A673 (cell line): ENCODE data around the gene ZNF221. TPM values are rescaled to one million over a fixed set of nuclear protein-coding genes. Genes with fewer than 3 reads are reported as not detected.

Experiments used
- BruUV-seq: library from RNA; stranded (reverse); fragments of 400-500 nt; replicated peaks from 2 replicates; lab custom pipeline; 2021; lab: Mats Ljungman, UMichigan
- CTCF ChIA-PET: fragments of 300-600 bp; sonication (Branson Sonifier 250); formaldehyde crosslinking; loops from one replicate; lab custom pipeline; 2022; ENCODE audit warnings: antibody characterized with exemption; lab: Charles Lee
- POLR2A ChIA-PET: fragments of 300-600 bp; sonication (Branson Sonifier 250); formaldehyde crosslinking; loops from one replicate; lab custom pipeline; 2022; ENCODE audit warnings: antibody characterized with exemption; ENCODE audit not compliant: low non-redundant PET; lab: Charles Lee
- DNase-seq: peaks from one replicate; pipeline ENCODE4 v3.0.0-alpha.2; 2015; ENCODE audit warnings: low spot score
- H3K27ac ChIP-seq: fragments of 200-600 bp; sonication (generic); 2 replicates; pipeline ENCODE4 v1.5.1; 2016; ENCODE audit warnings: mixed run types, low read depth, mild to moderate bottlenecking, mixed read lengths, antibody characterized with exemption, low read length; ENCODE audit not compliant: poor library complexity, severe bottlenecking
- H3K27me3 ChIP-seq: fragments of 200-600 bp; sonication (generic); replicated peaks from 2 replicates; pipeline ENCODE4 v1.6.1; 2017; ENCODE audit warnings: mixed run types, low read depth, mild to moderate bottlenecking, mixed read lengths, antibody characterized with exemption, low read length; ENCODE audit not compliant: insufficient read depth, poor library complexity
- H3K36me3 ChIP-seq: fragments of 200-600 bp; sonication (generic); 2 replicates; pipeline ENCODE4 v1.6.1; 2016; ENCODE audit warnings: mixed run types, mild to moderate bottlenecking, mixed read lengths, antibody characterized with exemption, low read length; ENCODE audit not compliant: insufficient read depth, poor library complexity, severe bottlenecking
- H3K4me1 ChIP-seq: fragments of 200-600 bp; sonication (generic); 2 replicates; pipeline ENCODE4 v1.6.1; 2017; ENCODE audit warnings: mixed run types, mild to moderate bottlenecking, mixed read lengths, antibody characterized with exemption, low read length; ENCODE audit not compliant: insufficient read depth, poor library complexity, severe bottlenecking
- H3K4me3 ChIP-seq: fragments of 200-600 bp; sonication (generic); 2 replicates; pipeline ENCODE4 v1.5.1; 2016; ENCODE audit warnings: low read depth, mixed run types, mild to moderate bottlenecking, mixed read lengths, low read length; ENCODE audit not compliant: poor library complexity, severe bottlenecking
- H3K9me3 ChIP-seq: fragments of 200-600 bp; sonication (generic); 2 replicates; pipeline ENCODE4 v1.6.1; 2016; ENCODE audit warnings: mixed run types, low read depth, mild to moderate bottlenecking, mixed read lengths, antibody characterized with exemption, low read length; ENCODE audit not compliant: poor library complexity, severe bottlenecking
- EZH2 ChIP-seq: fragments of 200-600 bp; sonication (generic); IDR thresholded peaks from 2 replicates; pipeline ENCODE4 v1.6.1; 2017; ENCODE audit warnings: borderline replicate concordance, low read depth, mild to moderate bottlenecking, mixed read lengths, antibody characterized with exemption, low read length; ENCODE audit not compliant: poor library complexity, severe bottlenecking
- intact Hi-C: fragments of 100-400 bp; cut with micrococcal nuclease; formaldehyde crosslinking; loops from one replicate; pipeline ENCODE4 v1.10.0; 2022; ENCODE audit not compliant: unreplicated experiment
- total RNA-seq: library from RNA; stranded (reverse); gene quantifications from 2 replicates; pipeline ENCODE4 v1.2.3, GENCODE V29; 2021
- TF ChIP-seq, protein P1 (sequence below): fragments of 300-800, 200-600 bp; sonication (generic); conservative IDR thresholded peaks from 2 replicates; pipeline ENCODE4 v1.5.1; 2017; ENCODE audit warnings: low read depth, mild to moderate bottlenecking, antibody characterized with exemption, low read length, moderate library complexity, mixed read lengths

Gene ZNF221
- total RNA-seq, 1 experiment from 2014 or later = 4.8 TPM

DNA sequence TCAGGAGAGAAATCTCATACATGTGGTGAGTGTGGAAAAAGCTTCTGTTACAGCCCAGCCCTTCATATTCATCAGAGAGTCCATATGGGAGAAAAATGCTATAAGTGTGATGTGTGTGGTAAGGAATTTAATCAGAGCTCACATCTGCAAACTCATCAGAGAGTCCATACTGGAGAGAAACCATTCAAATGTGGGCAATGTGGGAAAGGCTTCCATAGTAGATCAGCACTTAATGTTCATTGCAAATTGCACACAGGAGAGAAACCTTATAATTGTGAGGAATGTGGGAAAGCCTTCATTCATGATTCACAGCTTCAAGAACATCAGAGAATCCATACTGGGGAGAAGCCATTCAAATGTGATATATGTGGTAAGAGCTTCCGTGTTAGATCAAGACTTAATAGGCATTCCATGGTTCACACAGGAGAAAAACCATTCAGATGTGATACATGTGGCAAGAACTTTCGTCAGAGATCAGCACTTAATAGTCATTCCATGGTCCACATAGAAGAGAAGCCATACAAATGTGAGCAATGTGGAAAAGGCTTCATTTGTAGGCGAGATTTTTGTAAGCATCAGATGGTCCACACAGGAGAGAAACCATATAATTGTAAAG, 15.2 kb downstream of the ZNF221 start:
- DNase-seq = no peak
- no peaks in the 10 kb centered on the region for H3K4me1 ChIP-seq
- peaks cover 5% of the 10 kb centered on the region for H3K36me3 ChIP-seq
- POLR2A ChIA-PET = no interaction called here
- no peaks in the 10 kb centered on the region for H3K27me3 ChIP-seq
- H3K27ac ChIP-seq = no peak overlapping the region
- TF ChIP-seq, protein P1, sequence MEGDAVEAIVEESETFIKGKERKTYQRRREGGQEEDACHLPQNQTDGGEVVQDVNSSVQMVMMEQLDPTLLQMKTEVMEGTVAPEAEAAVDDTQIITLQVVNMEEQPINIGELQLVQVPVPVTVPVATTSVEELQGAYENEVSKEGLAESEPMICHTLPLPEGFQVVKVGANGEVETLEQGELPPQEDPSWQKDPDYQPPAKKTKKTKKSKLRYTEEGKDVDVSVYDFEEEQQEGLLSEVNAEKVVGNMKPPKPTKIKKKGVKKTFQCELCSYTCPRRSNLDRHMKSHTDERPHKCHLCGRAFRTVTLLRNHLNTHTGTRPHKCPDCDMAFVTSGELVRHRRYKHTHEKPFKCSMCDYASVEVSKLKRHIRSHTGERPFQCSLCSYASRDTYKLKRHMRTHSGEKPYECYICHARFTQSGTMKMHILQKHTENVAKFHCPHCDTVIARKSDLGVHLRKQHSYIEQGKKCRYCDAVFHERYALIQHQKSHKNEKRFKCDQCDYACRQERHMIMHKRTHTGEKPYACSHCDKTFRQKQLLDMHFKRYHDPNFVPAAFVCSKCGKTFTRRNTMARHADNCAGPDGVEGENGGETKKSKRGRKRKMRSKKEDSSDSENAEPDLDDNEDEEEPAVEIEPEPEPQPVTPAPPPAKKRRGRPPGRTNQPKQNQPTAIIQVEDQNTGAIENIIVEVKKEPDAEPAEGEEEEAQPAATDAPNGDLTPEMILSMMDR = no peak
- no peak overlapping the region for H3K4me3 ChIP-seq
- H3K9me3 ChIP-seq = peaks cover 76% of the 10 kb centered on the region
- no TSS peak for BruUV-seq
- intact Hi-C loops = no loop called here
- CTCF ChIA-PET = no interaction called here

DNA sequence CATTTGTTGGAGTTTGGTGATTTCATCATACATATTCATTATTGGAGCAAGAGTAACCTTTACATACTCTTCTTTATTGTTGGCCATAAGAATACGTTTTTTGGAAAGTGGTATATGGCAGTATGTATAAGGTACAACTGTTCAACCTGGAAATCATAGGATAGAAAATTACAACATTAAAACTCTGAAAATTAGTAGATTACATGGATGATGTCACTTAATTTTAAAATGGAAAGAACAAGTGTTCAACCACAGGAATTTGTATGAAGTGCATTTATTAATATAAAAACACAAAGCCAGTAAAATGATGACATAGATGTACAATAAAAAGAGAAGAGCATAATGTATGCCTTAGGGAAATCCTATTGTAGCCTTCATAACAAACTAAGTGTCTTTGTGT, 25.7 kb downstream of the ZNF221 start:
- intact Hi-C loops = no loop called here
- no peak for DNase-seq
- Histone ChIP-seq H3K27ac (no peak overlapping the region), H3K27me3 (no peaks in the 10 kb centered on the region), H3K36me3 (no peaks in the 10 kb centered on the region), H3K9me3 (peaks cover 38% of the 10 kb centered on the region), H3K4me3 (no peak overlapping the region), H3K4me1 (no peaks in the 10 kb centered on the region)
- no peak for TF ChIP-seq EZH2
- TF ChIP-seq, protein P1 = no peak
- BruUV-seq = no TSS peak
- POLR2A ChIA-PET = no interaction called here
- CTCF ChIA-PET = no interaction called here

DNA sequence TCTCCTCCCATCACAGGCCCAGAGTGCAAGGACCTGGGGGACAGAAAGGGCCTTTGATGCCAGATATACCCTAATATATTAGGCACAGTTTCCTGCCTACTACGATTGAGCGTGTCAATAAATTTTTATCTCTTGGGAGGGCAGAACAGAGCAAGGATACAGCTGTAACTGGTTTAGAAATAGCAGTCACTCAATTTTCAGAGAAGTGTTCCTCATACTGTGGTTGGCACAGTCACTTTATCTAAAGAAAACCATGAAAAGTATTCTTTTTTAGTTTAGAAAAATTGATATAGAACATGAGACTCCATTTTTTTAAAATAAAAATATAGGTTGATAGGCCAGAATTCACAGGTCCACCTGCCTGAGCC, 32.5 kb downstream of the ZNF221 start:
- CTCF ChIA-PET = no interaction called here
- Histone ChIP-seq H3K27me3 (no peaks in the 10 kb centered on the region), H3K4me1 (no peaks in the 10 kb centered on the region), H3K4me3 (peak overlapping the region; percentile 78), H3K9me3 (peaks cover 3% of the 10 kb centered on the region), H3K27ac (no peak overlapping the region), H3K36me3 (no peaks in the 10 kb centered on the region)
- intact Hi-C loops = no loop called here
- POLR2A ChIA-PET = no interaction called here
- no TSS peak for BruUV-seq
- no peak for DNase-seq
- no peak for TF ChIP-seq EZH2
- TF ChIP-seq, protein P1 = no peak
